ENCODE results near the gene UBXN1. TPM values are rescaled to one million over a fixed set of nuclear protein-coding genes. Genes with fewer than 3 reads are reported as not detected.

UBXN1 gene
- total RNA-seq, 2 donors from 2014 or later: 136 to 179 TPM

GRCh38 chr11:62648185-62648966 lies 30.5 kb downstream of the UBXN1 start:
- no peak for DNase-seq (ENCODE audit: low spot score)
- peaks cover 6% of the 10 kb centered on the region for H3K4me1 ChIP-seq (replicated peaks)
- intact Hi-C loops (cut with DNase I): no loop called here
- no peak overlapping the region for H3K4me3 ChIP-seq
- WGBS: 91% methylated on average over 24 of the region's 24 CpGs
- H3K27ac ChIP-seq: no peak overlapping the region
- H3K27me3 ChIP-seq (replicated peaks; ENCODE audit: insufficient read depth): no peaks in the 10 kb centered on the region
- peaks cover 0 to 2% of the 10 kb centered on the region in 2 donors for H3K36me3 ChIP-seq
- no peaks in the 10 kb centered on the region for H3K9me3 ChIP-seq
- no peak for TF ChIP-seq CTCF (IDR thresholded peaks at IDR 0.05)
- no peak for TF ChIP-seq POLR2AphosphoS5 (IDR thresholded peaks at IDR 0.05)
- TF ChIP-seq POLR2A (IDR thresholded peaks at IDR 0.05): no peak

GRCh38 chr11:62647609-62648005 lies 31.3 kb downstream of the UBXN1 start:
- no peak for DNase-seq (ENCODE audit: low spot score)
- Histone ChIP-seq H3K27ac (no peak overlapping the region), H3K27me3 (replicated peaks; ENCODE audit: insufficient read depth) (no peaks in the 10 kb centered on the region), H3K9me3 (no peaks in the 10 kb centered on the region), H3K36me3 (peaks cover 0 to 2% of the 10 kb centered on the region in 2 donors), H3K4me1 (replicated peaks) (peaks cover 6% of the 10 kb centered on the region), H3K4me3 (no peak overlapping the region)
- intact Hi-C loops (cut with DNase I): no loop called here
- WGBS: 91% methylated on average over 6 of the region's 6 CpGs
- TF ChIP-seq POLR2AphosphoS5 (IDR thresholded peaks at IDR 0.05) (no peak), CTCF (IDR thresholded peaks at IDR 0.05) (no peak), POLR2A (IDR thresholded peaks at IDR 0.05) (no peak)

GRCh38 chr11:62646825-62647608 lies 31.9 kb downstream of the UBXN1 start:
- peak overlapping the region in 1 of 2 donors; percentile 89 for H3K27ac ChIP-seq
- H3K36me3 ChIP-seq: peaks cover 0 to 2% of the 10 kb centered on the region in 2 donors
- TF ChIP-seq CTCF (IDR thresholded peaks at IDR 0.05) (no peak), POLR2AphosphoS5 (IDR thresholded peaks at IDR 0.05) (no peak), POLR2A (IDR thresholded peaks at IDR 0.05) (no peak)
- H3K27me3 ChIP-seq (replicated peaks; ENCODE audit: insufficient read depth): no peaks in the 10 kb centered on the region
- intact Hi-C loops (cut with DNase I): no loop called here
- peak overlapping the region in 1 of 2 donors; percentile 73 for H3K4me3 ChIP-seq
- H3K9me3 ChIP-seq: no peaks in the 10 kb centered on the region
- DNase-seq (ENCODE audit: low spot score): no peak
- H3K4me1 ChIP-seq (replicated peaks): peaks cover under 1% of the 10 kb centered on the region
- 60% methylated on average over 25 of the region's 32 CpGs for WGBS

GRCh38 chr11:62645946-62646824 lies 32.7 kb downstream of the UBXN1 start, which contains the start of gene GANAB:
Gene GANAB (minus strand): TSS chr11:62646613. CDS start chr11:62646599, 14 bp downstream.
- H3K9me3 ChIP-seq: no peaks in the 10 kb centered on the region
- H3K36me3 ChIP-seq: peaks cover 0 to 2% of the 10 kb centered on the region in 2 donors
- peak within 1 kb of the TSS; percentile 73 to 98 for H3K4me3 ChIP-seq
- WGBS: 0% methylated on average over 69 of the region's 73 CpGs
- H3K4me1 ChIP-seq (replicated peaks): no peaks in the 10 kb centered on the region
- intact Hi-C loops (cut with DNase I): no loop called here
- TF ChIP-seq CTCF (IDR thresholded peaks at IDR 0.05) (no peak), POLR2A (IDR thresholded peaks at IDR 0.05) (peak; percentile 75), POLR2AphosphoS5 (IDR thresholded peaks at IDR 0.05) (peak; percentile 98)
- peak; percentile 100 for DNase-seq (ENCODE audit: low spot score)
- H3K27me3 ChIP-seq (replicated peaks; ENCODE audit: insufficient read depth): no peaks in the 10 kb centered on the region
- peak within 1 kb of the TSS; percentile 86 to 89 for H3K27ac ChIP-seq
